GM18868 (cell line): ENCODE results near the gene DDX59.

Experiments used
- ATAC-seq: cut with Tn5 transposase; IDR thresholded peaks from one replicate; pipeline ENCODE4 v1.9.1; 2021; ENCODE audit warnings: mild to moderate bottlenecking, moderate library complexity; ENCODE audit not compliant: unreplicated experiment

Gene DDX59

GRCh38 chr1:200669314-200670241 is at the start of gene DDX59:
Gene DDX59, minus strand, starts transcription at chr1:200669907. Its CDS starts 3,167 bp downstream, at chr1:200666740.
- ATAC-seq: peak; percentile 84

GRCh38 chr1:200714504-200715187 is 44.9 kb upstream of the DDX59 start:
- ATAC-seq: no peak

- no peak for ATAC-seq
Observed at GRCh38 chr1:200710166-200710565, 40.5 kb upstream of the DDX59 start.

- ATAC-seq: no peak
Observed at GRCh38 chr1:200708769-200709168, 39.1 kb upstream of the DDX59 start.

- no peak for ATAC-seq
Observed at GRCh38 chr1:200708161-200708560, 38.5 kb upstream of the DDX59 start.

GRCh38 chr1:200707116-200707515 is 37.4 kb upstream of the DDX59 start:
- ATAC-seq: no peak

GRCh38 chr1:200706111-200706814 is 36.6 kb upstream of the DDX59 start:
- ATAC-seq: no peak

- no peak for ATAC-seq
Observed at GRCh38 chr1:200704986-200705500, 35.3 kb upstream of the DDX59 start.

- no peak for ATAC-seq
Observed at GRCh38 chr1:200699871-200700270, 30.2 kb upstream of the DDX59 start.

- ATAC-seq: no peak
Observed at GRCh38 chr1:200694738-200695137, 25.0 kb upstream of the DDX59 start.

- ATAC-seq: no peak
Observed at GRCh38 chr1:200693327-200693726, 23.6 kb upstream of the DDX59 start.

- ATAC-seq: no peak
Observed at GRCh38 chr1:200692316-200692715, 22.6 kb upstream of the DDX59 start.

GRCh38 chr1:200686620-200687019 is 16.9 kb upstream of the DDX59 start:
- no peak for ATAC-seq

GRCh38 chr1:200684015-200684414 is 14.3 kb upstream of the DDX59 start:
- no peak for ATAC-seq

- ATAC-seq: no peak
Observed at GRCh38 chr1:200683298-200683697, 13.6 kb upstream of the DDX59 start.

- no peak for ATAC-seq
Observed at GRCh38 chr1:200681231-200681630, 11.5 kb upstream of the DDX59 start.

- no peak for ATAC-seq
Observed at GRCh38 chr1:200676829-200677228, 7.1 kb upstream of the DDX59 start.

GRCh38 chr1:200675588-200675852 is 5.8 kb upstream of the DDX59 start:
- ATAC-seq: no peak

GRCh38 chr1:200674838-200675587 is 5.3 kb upstream of the DDX59 start:
- no peak for ATAC-seq

GRCh38 chr1:200673952-200674823 is 4.5 kb upstream of the DDX59 start:
- ATAC-seq: no peak
